GM23338 (cell line): ENCODE data around the gene SLC5A6. TPM values are rescaled to one million over a fixed set of nuclear protein-coding genes. Genes with fewer than 3 reads are reported as not detected.

Experiments
- ATAC-seq: fragments of 200-7000 bp; cut with Tn5 transposase; 3 replicates; pipeline ENCODE4 v1.9.1; 2020
- DNase-seq: peaks from one replicate; pipeline ENCODE4 v3.0.0-alpha.2; 2015; ENCODE audit warnings: low spot score
- H2AFZ ChIP-seq: fragments of 200-600 bp; sonication (generic); 2 replicates; pipeline ENCODE4 v1.8.0; 2016; ENCODE audit warnings: antibody characterized with exemption, mild to moderate bottlenecking, moderate library complexity
- H3F3A ChIP-seq: fragments of 200-600 bp; sonication (generic); replicated peaks from 2 replicates; pipeline ENCODE4 v1.8.0; 2017; ENCODE audit warnings: antibody characterized with exemption, mixed run types, low read depth
- H3K27ac ChIP-seq: fragments of 200-600 bp; sonication (generic); 2 replicates; pipeline ENCODE4 v1.6.1; 2016; ENCODE audit warnings: low read depth
- H3K27me3 ChIP-seq: fragments of 200-600 bp; sonication (generic); 2 replicates; pipeline ENCODE4 v1.8.0; 2016; ENCODE audit warnings: mild to moderate bottlenecking, mixed run types, moderate library complexity; ENCODE audit not compliant: insufficient read depth
- H3K36me3 ChIP-seq: fragments of 200-600 bp; sonication (generic); 2 replicates; pipeline ENCODE4 v1.8.0; 2016; ENCODE audit warnings: mild to moderate bottlenecking; ENCODE audit not compliant: insufficient read depth
- H3K4me1 ChIP-seq: fragments of 200-600 bp; sonication (generic); 2 replicates; pipeline ENCODE4 v1.8.0; 2016; ENCODE audit warnings: mild to moderate bottlenecking, moderate library complexity; ENCODE audit not compliant: insufficient read depth
- H3K4me2 ChIP-seq: fragments of 200-600 bp; sonication (generic); 2 replicates; pipeline ENCODE4 v1.7.1; 2017; ENCODE audit warnings: mixed run types
- H3K4me3 ChIP-seq: fragments of 200-600 bp; sonication (generic); 2 replicates; pipeline ENCODE4 v1.6.1; 2016; ENCODE audit warnings: mixed run types
- H3K79me2 ChIP-seq: fragments of 200-600 bp; sonication (generic); replicated peaks from 2 replicates; pipeline ENCODE4 v1.8.0; 2017; ENCODE audit warnings: mild to moderate bottlenecking; ENCODE audit not compliant: insufficient read depth
- H3K9me2 ChIP-seq: fragments of 200-600 bp; sonication (generic); 2 replicates; pipeline ENCODE4 v1.8.0; 2017; ENCODE audit not compliant: insufficient read depth
- H4K20me1 ChIP-seq: fragments of 200-600 bp; sonication (generic); replicated peaks from 2 replicates; pipeline ENCODE4 v1.8.0; 2017; ENCODE audit warnings: mild to moderate bottlenecking; ENCODE audit not compliant: insufficient read depth
- H3K27ac Mint-ChIP-seq: 2 replicates; pipeline ENCODE4 v1.8.0; 2020; ENCODE audit warnings: inconsistent platforms, mild to moderate bottlenecking, moderate library complexity, mixed read lengths
- H3K27me3 Mint-ChIP-seq: 3 replicates; pipeline ENCODE4 v1.8.0; 2022; ENCODE audit warnings: low read depth, mild to moderate bottlenecking, moderate library complexity, mixed read lengths, inconsistent platforms; ENCODE audit not compliant: insufficient read depth, poor library complexity
- H3K36me3 Mint-ChIP-seq: 3 replicates; pipeline ENCODE4 v1.8.0; 2021; ENCODE audit warnings: low read depth, mild to moderate bottlenecking, inconsistent platforms, moderate library complexity, mixed read lengths
- H3K4me1 Mint-ChIP-seq: 3 replicates; pipeline ENCODE4 v1.8.0; 2020; ENCODE audit warnings: mild to moderate bottlenecking, inconsistent platforms, mixed read lengths
- H3K4me3 Mint-ChIP-seq: 3 replicates; pipeline ENCODE4 v1.8.0; 2021; ENCODE audit warnings: moderate library complexity, mild to moderate bottlenecking, inconsistent platforms, mixed read lengths
- H3K9me3 Mint-ChIP-seq: 3 replicates; pipeline ENCODE4 v1.8.0; 2020; ENCODE audit warnings: moderate library complexity, mild to moderate bottlenecking, inconsistent platforms, mixed read lengths
- CREB1 ChIP-seq: fragments of 250-450 bp; sonication (Bioruptor Pico); IDR thresholded peaks from 2 replicates; pipeline ENCODE4 v1.5.0; 2020; ENCODE audit warnings: low read depth, mild to moderate bottlenecking, moderate library complexity
- EZH2 ChIP-seq: fragments of 200-600 bp; sonication (generic); IDR thresholded peaks from one replicate; pipeline ENCODE4 v1.8.0; 2017; ENCODE audit warnings: antibody characterized with exemption, mild to moderate bottlenecking, low read depth; ENCODE audit not compliant: unreplicated experiment
- EZH2phosphoT487 ChIP-seq: fragments of 200-600 bp; sonication (generic); IDR thresholded peaks from one replicate; pipeline ENCODE4 v1.8.1; 2018; ENCODE audit warnings: antibody characterized with exemption; ENCODE audit not compliant: unreplicated experiment
- JUNB ChIP-seq: IDR thresholded peaks from one replicate; pipeline ENCODE4 v1.6.1; 2016; ENCODE audit warnings: antibody characterized with exemption; ENCODE audit not compliant: unreplicated experiment
- NANOG ChIP-seq: IDR thresholded peaks from 2 replicates; pipeline ENCODE4 v1.6.1; 2016; ENCODE audit warnings: antibody characterized with exemption, borderline replicate concordance
- POLR2AphosphoS5 ChIP-seq: IDR thresholded peaks from 2 replicates; pipeline ENCODE4 v1.6.1; 2016; ENCODE audit warnings: antibody characterized with exemption, low read depth
- ZNF114 ChIP-seq: fragments of 250-450 bp; sonication (Bioruptor Pico); IDR thresholded peaks from 2 replicates; pipeline ENCODE4 v1.5.0; 2020; ENCODE audit warnings: mild to moderate bottlenecking, moderate library complexity
- ZNF331 ChIP-seq: fragments of 250-450 bp; sonication (Bioruptor Pico); IDR thresholded peaks from 2 replicates; pipeline ENCODE4 v1.5.0; 2020; ENCODE audit warnings: low read depth, mild to moderate bottlenecking, moderate library complexity
- polyA plus RNA-seq: library from polyadenylated mRNA; unstranded; fragments of >200 nt; fragmentation: Nextera tagmentation; extraction: Ambion mirVana; gene quantifications from 2 replicates; pipeline ENCODE4 v1.2.1, GENCODE V29; 2016
- total RNA-seq: library from RNA; depleted of rRNA; stranded (reverse); fragments of >200 nt; shearing (Covaris generic); gene quantifications from 2 replicates; pipeline ENCODE4 v1.2.3, GENCODE V29; 2014
- TF ChIP-seq, protein P1 (sequence below): IDR thresholded peaks from one replicate; pipeline ENCODE4 v1.6.1; 2018; ENCODE audit warnings: antibody characterized with exemption; ENCODE audit not compliant: unreplicated experiment
- TF ChIP-seq, protein P2 (sequence below): fragments of 250-450 bp; sonication (Bioruptor Pico); IDR thresholded peaks from 2 replicates; pipeline ENCODE4 v1.5.0; 2020; ENCODE audit warnings: mild to moderate bottlenecking, moderate library complexity

Gene SLC5A6
- total and polyA plus RNA-seq, 2 experiments from 2014 or later, result 44.3 to 153 TPM

DNA sequence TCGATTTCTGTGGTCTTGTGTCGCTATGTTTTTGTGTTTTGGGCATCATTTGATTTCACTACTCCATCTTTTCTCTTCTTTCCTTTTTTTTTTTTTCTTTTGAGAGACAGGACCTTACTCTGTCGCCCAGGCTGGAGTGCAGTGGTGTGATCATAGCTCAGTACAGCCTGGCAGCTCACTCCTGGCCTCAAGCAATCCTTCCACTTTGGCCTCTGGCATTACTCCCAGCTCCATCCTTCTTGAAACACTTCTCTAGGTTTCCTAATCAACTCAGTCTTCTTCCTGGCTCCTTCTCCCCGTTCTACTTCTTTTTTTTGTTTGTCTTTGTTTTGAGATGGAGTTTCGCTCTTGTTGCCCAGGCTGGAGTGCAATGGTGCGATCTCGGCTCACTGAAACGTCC, 36.7 kb downstream of the SLC5A6 start (continued):
- TF ChIP-seq EZH2 (no peak), ZNF331 (no peak), JUNB (no peak)

DNA sequence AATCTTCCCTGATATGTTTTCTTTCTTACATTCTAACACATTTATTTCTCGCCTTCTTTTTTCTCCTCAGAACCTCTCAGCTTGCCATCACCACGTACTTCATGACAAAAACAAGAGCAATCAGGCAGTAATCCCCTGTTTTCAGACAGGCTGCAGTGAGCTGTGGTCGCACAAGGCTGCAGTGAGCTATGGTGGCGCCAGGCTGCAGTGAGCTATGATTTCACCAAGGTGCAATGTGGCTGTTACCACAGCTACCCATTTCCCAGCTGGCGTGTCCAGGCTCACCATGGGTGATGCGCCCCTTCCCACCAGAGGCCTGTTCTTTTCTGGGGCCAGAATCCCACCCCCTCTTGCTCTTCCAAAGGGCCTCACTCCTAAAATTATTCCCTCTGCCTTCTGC, 37.4 kb downstream of the SLC5A6 start:
- H3K4me3 ChIP-seq, result no peak overlapping the region
- no peaks in the 10 kb centered on the region for H4K20me1 ChIP-seq
- peak overlapping the region; percentile 26; the same call in 1 of the 2 replicates for H2AFZ ChIP-seq
- H3K9me2 ChIP-seq, result no peaks in the 10 kb centered on the region
- no peak overlapping the region for H3K4me2 ChIP-seq
- Mint-ChIP-seq H3K4me3 (no peak overlapping the region), H3K27ac (no peak overlapping the region), H3K9me3 (no peaks in the 10 kb centered on the region), H3K36me3 (no peaks in the 10 kb centered on the region), H3K4me1 (peaks cover 3% of the 10 kb centered on the region; the same call in 1 of the 3 replicates), H3K27me3 (no peaks in the 10 kb centered on the region)
- no peaks in the 10 kb centered on the region for H3K36me3 ChIP-seq
- no peak for DNase-seq
- ATAC-seq, result peak; percentile 40
- H3K4me1 ChIP-seq, result no peaks in the 10 kb centered on the region
- no peaks in the 10 kb centered on the region for H3F3A ChIP-seq
- no peak for TF ChIP-seq EZH2phosphoT487
- TF ChIP-seq NANOG, result no peak
- TF ChIP-seq, protein P1, sequence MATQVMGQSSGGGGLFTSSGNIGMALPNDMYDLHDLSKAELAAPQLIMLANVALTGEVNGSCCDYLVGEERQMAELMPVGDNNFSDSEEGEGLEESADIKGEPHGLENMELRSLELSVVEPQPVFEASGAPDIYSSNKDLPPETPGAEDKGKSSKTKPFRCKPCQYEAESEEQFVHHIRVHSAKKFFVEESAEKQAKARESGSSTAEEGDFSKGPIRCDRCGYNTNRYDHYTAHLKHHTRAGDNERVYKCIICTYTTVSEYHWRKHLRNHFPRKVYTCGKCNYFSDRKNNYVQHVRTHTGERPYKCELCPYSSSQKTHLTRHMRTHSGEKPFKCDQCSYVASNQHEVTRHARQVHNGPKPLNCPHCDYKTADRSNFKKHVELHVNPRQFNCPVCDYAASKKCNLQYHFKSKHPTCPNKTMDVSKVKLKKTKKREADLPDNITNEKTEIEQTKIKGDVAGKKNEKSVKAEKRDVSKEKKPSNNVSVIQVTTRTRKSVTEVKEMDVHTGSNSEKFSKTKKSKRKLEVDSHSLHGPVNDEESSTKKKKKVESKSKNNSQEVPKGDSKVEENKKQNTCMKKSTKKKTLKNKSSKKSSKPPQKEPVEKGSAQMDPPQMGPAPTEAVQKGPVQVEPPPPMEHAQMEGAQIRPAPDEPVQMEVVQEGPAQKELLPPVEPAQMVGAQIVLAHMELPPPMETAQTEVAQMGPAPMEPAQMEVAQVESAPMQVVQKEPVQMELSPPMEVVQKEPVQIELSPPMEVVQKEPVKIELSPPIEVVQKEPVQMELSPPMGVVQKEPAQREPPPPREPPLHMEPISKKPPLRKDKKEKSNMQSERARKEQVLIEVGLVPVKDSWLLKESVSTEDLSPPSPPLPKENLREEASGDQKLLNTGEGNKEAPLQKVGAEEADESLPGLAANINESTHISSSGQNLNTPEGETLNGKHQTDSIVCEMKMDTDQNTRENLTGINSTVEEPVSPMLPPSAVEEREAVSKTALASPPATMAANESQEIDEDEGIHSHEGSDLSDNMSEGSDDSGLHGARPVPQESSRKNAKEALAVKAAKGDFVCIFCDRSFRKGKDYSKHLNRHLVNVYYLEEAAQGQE, result no peak
- no peak for TF ChIP-seq POLR2AphosphoS5
- TF ChIP-seq, protein P2, sequence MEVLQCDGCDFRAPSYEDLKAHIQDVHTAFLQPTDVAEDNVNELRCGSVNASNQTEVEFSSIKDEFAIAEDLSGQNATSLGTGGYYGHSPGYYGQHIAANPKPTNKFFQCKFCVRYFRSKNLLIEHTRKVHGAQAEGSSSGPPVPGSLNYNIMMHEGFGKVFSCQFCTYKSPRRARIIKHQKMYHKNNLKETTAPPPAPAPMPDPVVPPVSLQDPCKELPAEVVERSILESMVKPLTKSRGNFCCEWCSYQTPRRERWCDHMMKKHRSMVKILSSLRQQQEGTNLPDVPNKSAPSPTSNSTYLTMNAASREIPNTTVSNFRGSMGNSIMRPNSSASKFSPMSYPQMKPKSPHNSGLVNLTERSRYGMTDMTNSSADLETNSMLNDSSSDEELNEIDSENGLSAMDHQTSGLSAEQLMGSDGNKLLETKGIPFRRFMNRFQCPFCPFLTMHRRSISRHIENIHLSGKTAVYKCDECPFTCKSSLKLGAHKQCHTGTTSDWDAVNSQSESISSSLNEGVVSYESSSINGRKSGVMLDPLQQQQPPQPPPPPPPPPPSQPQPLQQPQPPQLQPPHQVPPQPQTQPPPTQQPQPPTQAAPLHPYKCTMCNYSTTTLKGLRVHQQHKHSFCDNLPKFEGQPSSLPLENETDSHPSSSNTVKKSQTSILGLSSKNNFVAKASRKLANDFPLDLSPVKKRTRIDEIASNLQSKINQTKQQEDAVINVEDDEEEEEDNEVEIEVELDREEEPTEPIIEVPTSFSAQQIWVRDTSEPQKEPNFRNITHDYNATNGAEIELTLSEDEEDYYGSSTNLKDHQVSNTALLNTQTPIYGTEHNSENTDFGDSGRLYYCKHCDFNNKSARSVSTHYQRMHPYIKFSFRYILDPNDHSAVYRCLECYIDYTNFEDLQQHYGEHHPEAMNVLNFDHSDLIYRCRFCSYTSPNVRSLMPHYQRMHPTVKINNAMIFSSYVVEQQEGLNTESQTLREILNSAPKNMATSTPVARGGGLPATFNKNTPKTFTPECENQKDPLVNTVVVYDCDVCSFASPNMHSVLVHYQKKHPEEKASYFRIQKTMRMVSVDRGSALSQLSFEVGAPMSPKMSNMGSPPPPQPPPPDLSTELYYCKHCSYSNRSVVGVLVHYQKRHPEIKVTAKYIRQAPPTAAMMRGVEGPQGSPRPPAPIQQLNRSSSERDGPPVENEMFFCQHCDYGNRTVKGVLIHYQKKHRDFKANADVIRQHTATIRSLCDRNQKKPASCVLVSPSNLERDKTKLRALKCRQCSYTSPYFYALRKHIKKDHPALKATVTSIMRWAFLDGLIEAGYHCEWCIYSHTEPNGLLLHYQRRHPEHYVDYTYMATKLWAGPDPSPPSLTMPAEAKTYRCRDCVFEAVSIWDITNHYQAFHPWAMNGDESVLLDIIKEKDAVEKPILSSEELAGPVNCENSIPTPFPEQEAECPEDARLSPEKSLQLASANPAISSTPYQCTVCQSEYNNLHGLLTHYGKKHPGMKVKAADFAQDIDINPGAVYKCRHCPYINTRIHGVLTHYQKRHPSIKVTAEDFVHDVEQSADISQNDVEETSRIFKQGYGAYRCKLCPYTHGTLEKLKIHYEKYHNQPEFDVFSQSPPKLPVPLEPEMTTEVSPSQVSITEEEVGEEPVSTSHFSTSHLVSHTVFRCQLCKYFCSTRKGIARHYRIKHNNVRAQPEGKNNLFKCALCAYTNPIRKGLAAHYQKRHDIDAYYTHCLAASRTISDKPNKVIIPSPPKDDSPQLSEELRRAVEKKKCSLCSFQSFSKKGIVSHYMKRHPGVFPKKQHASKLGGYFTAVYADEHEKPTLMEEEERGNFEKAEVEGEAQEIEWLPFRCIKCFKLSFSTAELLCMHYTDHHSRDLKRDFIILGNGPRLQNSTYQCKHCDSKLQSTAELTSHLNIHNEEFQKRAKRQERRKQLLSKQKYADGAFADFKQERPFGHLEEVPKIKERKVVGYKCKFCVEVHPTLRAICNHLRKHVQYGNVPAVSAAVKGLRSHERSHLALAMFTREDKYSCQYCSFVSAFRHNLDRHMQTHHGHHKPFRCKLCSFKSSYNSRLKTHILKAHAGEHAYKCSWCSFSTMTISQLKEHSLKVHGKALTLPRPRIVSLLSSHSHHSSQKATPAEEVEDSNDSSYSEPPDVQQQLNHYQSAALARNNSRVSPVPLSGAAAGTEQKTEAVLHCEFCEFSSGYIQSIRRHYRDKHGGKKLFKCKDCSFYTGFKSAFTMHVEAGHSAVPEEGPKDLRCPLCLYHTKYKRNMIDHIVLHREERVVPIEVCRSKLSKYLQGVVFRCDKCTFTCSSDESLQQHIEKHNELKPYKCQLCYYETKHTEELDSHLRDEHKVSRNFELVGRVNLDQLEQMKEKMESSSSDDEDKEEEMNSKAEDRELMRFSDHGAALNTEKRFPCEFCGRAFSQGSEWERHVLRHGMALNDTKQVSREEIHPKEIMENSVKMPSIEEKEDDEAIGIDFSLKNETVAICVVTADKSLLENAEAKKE, result no peak
- TF ChIP-seq JUNB, result no peak
- no peak for TF ChIP-seq CREB1 (CRISPR knock-in tag)
- TF ChIP-seq ZNF114, result no peak
- H3K27me3 ChIP-seq, result no peaks in the 10 kb centered on the region
- H3K27ac ChIP-seq, result no peak overlapping the region
- no peaks in the 10 kb centered on the region for H3K79me2 ChIP-seq
